ENCODE measurements around the gene CENPH. TPM values are rescaled to one million over a fixed set of nuclear protein-coding genes. Genes with fewer than 3 reads are reported as not detected.
"Not testable (repeated sequence)": the region's sequence is repeated elsewhere in the genome, so short reads cannot be mapped to it uniquely, and the experiment has no call there.

The CENPH gene
- total RNA-seq, 1 donor, result 4.7 TPM

GRCh38 chr5:69167493-69167855 lies 21.9 kb upstream of the CENPH start:
- Histone ChIP-seq H3K27ac (ENCODE audit: low read depth, low read length) (peak overlapping the region; percentile 66), H3K4me1 (ENCODE audit: insufficient read depth, low read length) (peaks cover 23% of the 10 kb centered on the region), H3K79me2 (ENCODE audit: insufficient read depth, low read length) (peaks cover 46% of the 10 kb centered on the region), H4K20me1 (ENCODE audit: insufficient read depth, low read length) (no peaks in the 10 kb centered on the region), H3K36me3 (ENCODE audit: insufficient read depth, low read length) (peaks cover 15% of the 10 kb centered on the region), H3K9me3 (ENCODE audit: low read depth, low read length) (no peaks in the 10 kb centered on the region), H3K4me3 (ENCODE audit: insufficient read depth, low read length) (peak overlapping the region; percentile 99), H3K4me2 (ENCODE audit: insufficient read depth, low read length) (peak overlapping the region; percentile 96), H2AFZ (ENCODE audit: low read length) (peak overlapping the region; percentile 93), H3K27me3 (ENCODE audit: insufficient read depth, low read length) (no peaks in the 10 kb centered on the region)
- DNase-seq (ENCODE audit: insufficient read length, low spot score, missing footprints), result peak; percentile 47
- TF ChIP-seq, protein P1, sequence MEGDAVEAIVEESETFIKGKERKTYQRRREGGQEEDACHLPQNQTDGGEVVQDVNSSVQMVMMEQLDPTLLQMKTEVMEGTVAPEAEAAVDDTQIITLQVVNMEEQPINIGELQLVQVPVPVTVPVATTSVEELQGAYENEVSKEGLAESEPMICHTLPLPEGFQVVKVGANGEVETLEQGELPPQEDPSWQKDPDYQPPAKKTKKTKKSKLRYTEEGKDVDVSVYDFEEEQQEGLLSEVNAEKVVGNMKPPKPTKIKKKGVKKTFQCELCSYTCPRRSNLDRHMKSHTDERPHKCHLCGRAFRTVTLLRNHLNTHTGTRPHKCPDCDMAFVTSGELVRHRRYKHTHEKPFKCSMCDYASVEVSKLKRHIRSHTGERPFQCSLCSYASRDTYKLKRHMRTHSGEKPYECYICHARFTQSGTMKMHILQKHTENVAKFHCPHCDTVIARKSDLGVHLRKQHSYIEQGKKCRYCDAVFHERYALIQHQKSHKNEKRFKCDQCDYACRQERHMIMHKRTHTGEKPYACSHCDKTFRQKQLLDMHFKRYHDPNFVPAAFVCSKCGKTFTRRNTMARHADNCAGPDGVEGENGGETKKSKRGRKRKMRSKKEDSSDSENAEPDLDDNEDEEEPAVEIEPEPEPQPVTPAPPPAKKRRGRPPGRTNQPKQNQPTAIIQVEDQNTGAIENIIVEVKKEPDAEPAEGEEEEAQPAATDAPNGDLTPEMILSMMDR (IDR thresholded peaks at IDR 0.05; ENCODE audit: extremely low read depth, low read depth, low read length), result no peak

- peak overlapping the region; percentile 99 for H3K4me3 ChIP-seq (ENCODE audit: insufficient read depth, low read length)
- H3K27ac ChIP-seq (ENCODE audit: low read depth, low read length), result peak overlapping the region; percentile 66
- no peak for DNase-seq (ENCODE audit: insufficient read length, low spot score, missing footprints)
- TF ChIP-seq, protein P1 (IDR thresholded peaks at IDR 0.05; ENCODE audit: extremely low read depth, low read depth, low read length), result no peak
- no peaks in the 10 kb centered on the region for H3K27me3 ChIP-seq (ENCODE audit: insufficient read depth, low read length)
- peak overlapping the region; percentile 93 for H2AFZ ChIP-seq (ENCODE audit: low read length)
- peaks cover 46% of the 10 kb centered on the region for H3K79me2 ChIP-seq (ENCODE audit: insufficient read depth, low read length)
- no peaks in the 10 kb centered on the region for H3K9me3 ChIP-seq (ENCODE audit: low read depth, low read length)
- no peaks in the 10 kb centered on the region for H4K20me1 ChIP-seq (ENCODE audit: insufficient read depth, low read length)
- peaks cover 23% of the 10 kb centered on the region for H3K4me1 ChIP-seq (ENCODE audit: insufficient read depth, low read length)
- peak overlapping the region; percentile 96 for H3K4me2 ChIP-seq (ENCODE audit: insufficient read depth, low read length)
- peaks cover 15% of the 10 kb centered on the region for H3K36me3 ChIP-seq (ENCODE audit: insufficient read depth, low read length)
Measured at GRCh38 chr5:69167929-69168328, 21.5 kb upstream of the CENPH start.

DNA sequence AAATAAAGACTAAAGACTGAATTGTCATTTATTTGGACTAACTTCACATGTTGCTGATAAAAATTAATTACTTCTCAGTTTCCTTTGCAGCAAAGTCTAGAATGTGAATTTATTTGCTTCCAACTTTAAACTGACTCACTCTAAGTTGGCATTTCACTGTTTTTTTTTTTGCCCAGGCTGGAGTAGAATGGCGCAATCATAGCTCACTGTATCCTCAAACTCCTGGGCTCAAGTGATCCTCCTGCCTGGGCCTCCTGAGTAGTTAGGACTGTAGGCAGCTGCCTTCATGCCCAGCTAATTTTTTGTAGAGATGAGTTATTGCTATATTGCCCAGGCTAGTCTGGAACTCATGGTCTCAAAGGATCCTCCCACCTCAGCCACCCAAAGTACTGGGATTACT lies 18.9 kb upstream of the CENPH start:
- Histone ChIP-seq H2AFZ (ENCODE audit: low read length) (no peak overlapping the region), H3K9me3 (ENCODE audit: low read depth, low read length) (no peaks in the 10 kb centered on the region), H3K4me3 (ENCODE audit: insufficient read depth, low read length) (no peak overlapping the region), H3K27me3 (ENCODE audit: insufficient read depth, low read length) (no peaks in the 10 kb centered on the region), H3K4me2 (ENCODE audit: insufficient read depth, low read length) (no peak overlapping the region), H4K20me1 (ENCODE audit: insufficient read depth, low read length) (no peaks in the 10 kb centered on the region), H3K79me2 (ENCODE audit: insufficient read depth, low read length) (peaks cover 48% of the 10 kb centered on the region), H3K36me3 (ENCODE audit: insufficient read depth, low read length) (peaks cover 38% of the 10 kb centered on the region), H3K27ac (ENCODE audit: low read depth, low read length) (no peak overlapping the region), H3K4me1 (ENCODE audit: insufficient read depth, low read length) (peaks cover 23% of the 10 kb centered on the region)
- TF ChIP-seq, protein P1 (IDR thresholded peaks at IDR 0.05; ENCODE audit: extremely low read depth, low read depth, low read length), result no peak
- DNase-seq (ENCODE audit: insufficient read length, low spot score, missing footprints), result no peak

DNA sequence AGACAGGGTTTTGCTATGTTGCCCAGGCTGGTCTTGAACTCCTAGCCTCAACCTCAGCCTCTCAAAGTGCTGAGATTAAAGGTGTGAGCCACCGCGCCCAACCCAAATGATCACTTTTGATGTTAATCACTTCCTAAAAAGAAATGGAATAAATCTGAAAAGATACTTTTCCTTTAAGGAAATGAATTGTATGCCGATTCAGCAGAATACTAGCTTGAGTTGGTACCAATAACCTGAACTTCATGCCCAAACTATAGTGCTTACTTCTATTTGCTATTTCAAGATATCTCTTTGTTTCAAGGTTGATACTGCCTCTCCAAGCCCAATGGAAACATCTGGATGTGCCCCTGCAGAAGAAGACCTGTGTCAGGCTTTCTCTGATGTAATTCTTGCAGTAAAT lies 18.4 kb upstream of the CENPH start:
- Histone ChIP-seq H3K27me3 (ENCODE audit: insufficient read depth, low read length) (no peaks in the 10 kb centered on the region), H2AFZ (ENCODE audit: low read length) (no peak overlapping the region), H3K4me2 (ENCODE audit: insufficient read depth, low read length) (no peak overlapping the region), H4K20me1 (ENCODE audit: insufficient read depth, low read length) (no peaks in the 10 kb centered on the region), H3K9me3 (ENCODE audit: low read depth, low read length) (no peaks in the 10 kb centered on the region), H3K4me1 (ENCODE audit: insufficient read depth, low read length) (peaks cover 23% of the 10 kb centered on the region), H3K36me3 (ENCODE audit: insufficient read depth, low read length) (peaks cover 41% of the 10 kb centered on the region), H3K4me3 (ENCODE audit: insufficient read depth, low read length) (no peak overlapping the region), H3K79me2 (ENCODE audit: insufficient read depth, low read length) (peaks cover 48% of the 10 kb centered on the region), H3K27ac (ENCODE audit: low read depth, low read length) (no peak overlapping the region)
- DNase-seq (ENCODE audit: insufficient read length, low spot score, missing footprints), result no peak
- TF ChIP-seq, protein P1 (IDR thresholded peaks at IDR 0.05; ENCODE audit: extremely low read depth, low read depth, low read length), result no peak

DNA sequence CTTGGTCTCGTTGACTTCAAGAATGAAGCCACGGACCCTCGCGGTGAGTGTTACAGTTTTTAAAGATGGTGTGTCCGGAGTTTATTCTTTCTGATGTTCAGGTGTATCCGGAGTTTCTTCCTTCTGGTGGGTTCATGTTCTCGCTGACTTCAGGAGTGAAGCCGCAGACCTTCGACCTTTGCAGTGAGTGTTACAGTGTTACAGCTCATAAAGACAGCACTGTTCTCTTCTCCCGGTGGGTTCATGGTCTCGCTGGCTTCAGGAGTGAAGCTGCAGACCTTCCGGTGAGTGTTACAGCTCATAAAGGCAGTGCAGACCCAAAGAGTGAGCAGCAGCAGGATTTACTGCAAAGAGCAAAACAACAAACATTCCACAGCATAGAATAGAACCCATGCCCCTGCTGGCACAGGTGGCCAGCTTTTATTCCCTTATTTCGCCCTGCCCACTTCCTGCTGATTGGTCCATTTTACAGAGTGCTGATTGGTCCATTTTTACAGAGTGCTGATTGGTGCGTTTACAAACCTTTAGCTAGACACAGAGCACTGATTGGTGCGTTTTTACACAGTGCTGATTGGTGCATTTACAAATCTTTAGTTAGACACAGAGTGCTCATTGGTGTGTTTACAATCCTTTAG lies 7.6 kb upstream of the CENPH start:
- H4K20me1 ChIP-seq (ENCODE audit: insufficient read depth, low read length); H3K79me2 ChIP-seq (ENCODE audit: insufficient read depth, low read length); H3K4me2 ChIP-seq (ENCODE audit: insufficient read depth, low read length); H3K27me3 ChIP-seq (ENCODE audit: insufficient read depth, low read length); H3K9me3 ChIP-seq (ENCODE audit: low read depth, low read length); DNase-seq (ENCODE audit: insufficient read length, low spot score, missing footprints); H2AFZ ChIP-seq (ENCODE audit: low read length); H3K36me3 ChIP-seq (ENCODE audit: insufficient read depth, low read length); H3K4me1 ChIP-seq (ENCODE audit: insufficient read depth, low read length); H3K4me3 ChIP-seq (ENCODE audit: insufficient read depth, low read length); H3K27ac ChIP-seq (ENCODE audit: low read depth, low read length): not testable (repeated sequence)
